Mesothelial cell of epicardium (in vitro differentiated cells): ENCODE results near the gene ZNF180. TPM values are rescaled to one million over a fixed set of nuclear protein-coding genes. Genes with fewer than 3 reads are reported as not detected.

Experiments used
- DNase-seq, 2 experiments: peaks; one replicate each; pipeline ENCODE4 v3.0.0; 2021; ENCODE audit warnings: low spot score in 2 of 2; ENCODE audit not compliant: unreplicated experiment in 2 of 2
- H3K27ac Mint-ChIP-seq: 2 replicates; pipeline ENCODE4 v1.8.0; 2021; ENCODE audit warnings: mixed read lengths
- H3K27me3 Mint-ChIP-seq: 2 replicates; pipeline ENCODE4 v1.8.0; 2021; ENCODE audit warnings: low read depth, mixed read lengths
- H3K36me3 Mint-ChIP-seq: 2 replicates; pipeline ENCODE4 v1.8.0; 2021; ENCODE audit warnings: mixed read lengths
- H3K4me1 Mint-ChIP-seq: 2 replicates; pipeline ENCODE4 v1.8.0; 2021; ENCODE audit warnings: mixed read lengths
- H3K4me3 Mint-ChIP-seq: 2 replicates; pipeline ENCODE4 v1.8.0; 2021; ENCODE audit warnings: mild to moderate bottlenecking, moderate library complexity, mixed read lengths
- H3K9me3 Mint-ChIP-seq: 2 replicates; pipeline ENCODE4 v1.8.0; 2021; ENCODE audit warnings: mixed read lengths
- CTCF ChIP-seq: fragments of 200-600 bp; sonication (generic); IDR thresholded peaks from one replicate; pipeline ENCODE4 v1.5.0; 2021; ENCODE audit warnings: antibody characterized with exemption; ENCODE audit not compliant: unreplicated experiment
- total RNA-seq: library from RNA; stranded (reverse); gene quantifications from 3 replicates; pipeline ENCODE4 v1.2.1, GENCODE V29; 2021

ZNF180 gene
- total RNA-seq, 1 donor from 2014 or later: 13.1 TPM

DNA sequence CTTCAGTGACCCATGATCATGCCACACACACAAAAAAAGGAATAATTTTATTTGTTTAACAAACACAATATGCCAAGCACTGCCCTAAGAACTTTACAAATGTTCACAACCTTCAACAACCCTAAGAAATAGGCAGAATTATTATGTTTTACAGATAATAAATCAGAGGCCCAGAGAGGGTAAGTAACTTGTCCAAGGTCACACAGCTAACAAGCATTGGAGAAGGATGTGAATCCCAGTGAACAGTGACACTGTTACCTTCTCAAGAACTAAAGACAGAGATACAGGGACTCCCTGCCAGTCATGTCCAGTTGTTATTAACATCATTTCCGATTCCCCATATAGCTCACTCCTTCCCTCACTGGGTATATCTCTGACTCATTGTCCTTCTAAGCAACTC lies 15.6 kb upstream of the ZNF180 start:
- no peaks in the 10 kb centered on the region for H3K4me1 Mint-ChIP-seq
- peaks cover 6% of the 10 kb centered on the region for H3K27me3 Mint-ChIP-seq
- DNase-seq: no peak
- peaks cover 13% of the 10 kb centered on the region for H3K9me3 Mint-ChIP-seq
- no peak for TF ChIP-seq CTCF
- no peaks in the 10 kb centered on the region for H3K36me3 Mint-ChIP-seq
- no peak overlapping the region for H3K4me3 Mint-ChIP-seq
- no peak overlapping the region for H3K27ac Mint-ChIP-seq

DNA sequence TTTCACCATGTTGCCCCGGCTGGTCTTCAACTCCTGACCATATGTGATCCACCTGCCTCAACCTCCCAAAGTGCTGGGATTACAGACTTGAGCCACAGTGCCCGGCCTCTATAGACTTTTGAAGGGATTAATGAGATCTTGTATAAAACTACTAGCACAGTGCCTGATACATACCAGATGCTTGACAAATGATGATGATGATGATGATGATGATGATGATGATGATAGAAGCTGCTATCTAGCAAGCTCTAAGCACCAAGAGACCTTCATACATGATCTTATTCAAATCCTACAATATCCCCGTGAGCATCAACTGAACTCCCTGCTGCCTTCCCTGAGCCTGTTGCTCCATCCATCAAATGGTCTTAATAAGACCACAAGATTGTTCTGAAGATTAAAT lies 14.7 kb upstream of the ZNF180 start:
- no peak for DNase-seq
- H3K4me3 Mint-ChIP-seq: no peak overlapping the region
- no peak overlapping the region for H3K27ac Mint-ChIP-seq
- no peaks in the 10 kb centered on the region for H3K36me3 Mint-ChIP-seq
- H3K4me1 Mint-ChIP-seq: no peaks in the 10 kb centered on the region
- H3K9me3 Mint-ChIP-seq: peaks cover 17% of the 10 kb centered on the region
- no peak for TF ChIP-seq CTCF
- peaks cover 9% of the 10 kb centered on the region for H3K27me3 Mint-ChIP-seq

DNA sequence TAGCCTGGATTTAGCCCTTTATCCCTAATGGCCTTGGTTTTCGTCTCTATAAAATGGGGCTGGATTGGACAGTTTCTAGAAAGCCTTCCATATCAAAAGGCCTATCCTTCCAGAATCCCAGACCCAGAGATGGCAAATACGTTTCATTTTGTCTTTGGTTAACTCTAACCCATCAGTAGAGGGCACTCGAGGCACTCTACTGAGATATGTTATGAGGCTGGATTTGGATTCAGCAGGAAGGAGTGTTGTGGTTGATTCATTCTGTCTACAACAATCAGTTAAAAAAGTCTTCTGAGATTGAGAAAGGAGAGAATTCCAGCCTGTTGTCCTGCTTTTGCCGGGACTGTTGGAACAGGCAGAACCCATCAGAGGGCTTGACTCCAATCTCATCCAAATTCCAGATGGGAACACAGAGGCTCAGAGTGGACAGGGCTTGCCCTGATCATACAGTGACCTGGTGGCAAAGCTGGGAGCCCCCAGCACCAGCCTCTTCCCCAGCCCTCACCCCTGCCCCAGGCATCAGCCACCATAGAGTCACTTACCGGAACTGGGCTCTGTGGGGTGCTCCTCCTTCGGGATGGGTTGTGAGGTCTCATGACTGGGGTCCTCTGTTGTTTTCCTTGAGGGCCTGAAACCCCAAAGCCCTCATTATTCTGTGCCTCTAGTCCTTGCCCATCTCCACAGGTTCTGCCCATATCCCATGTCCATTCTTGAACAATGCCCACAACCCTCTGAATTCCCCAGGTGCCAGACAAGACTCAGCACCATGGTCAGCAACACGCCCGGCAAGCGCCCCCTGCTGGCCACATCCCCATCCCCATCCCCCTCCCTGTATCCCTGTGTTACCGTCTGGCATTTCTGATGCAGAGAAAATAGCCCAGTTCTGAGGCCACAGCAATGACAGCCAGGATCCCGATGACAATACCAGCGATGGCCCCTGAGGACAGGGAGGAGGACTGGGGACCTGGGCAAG lies 12.3 kb upstream of the ZNF180 start:
- Mint-ChIP-seq H3K27me3 (peaks cover 21% of the 10 kb centered on the region), H3K9me3 (peaks cover 25% of the 10 kb centered on the region), H3K36me3 (no peaks in the 10 kb centered on the region), H3K4me1 (no peaks in the 10 kb centered on the region), H3K27ac (no peak overlapping the region), H3K4me3 (no peak overlapping the region)
- DNase-seq: peak in 1 of 2 experiments; percentile 43
- TF ChIP-seq CTCF: peak; percentile 46

GRCh38 chr19:44509478-44509877 lies 9.2 kb upstream of the ZNF180 start:
- Mint-ChIP-seq H3K36me3 (no peaks in the 10 kb centered on the region), H3K9me3 (peaks cover 12% of the 10 kb centered on the region), H3K4me1 (no peaks in the 10 kb centered on the region), H3K27me3 (peaks cover 44% of the 10 kb centered on the region), H3K4me3 (no peak overlapping the region), H3K27ac (no peak overlapping the region)
- DNase-seq: no peak
- TF ChIP-seq CTCF: no peak

GRCh38 chr19:44499559-44499958 lies 763 bp downstream of the ZNF180 start:
- Mint-ChIP-seq H3K36me3 (peaks cover 50% of the 10 kb centered on the region), H3K27me3 (peaks cover 11% of the 10 kb centered on the region), H3K27ac (peak overlapping the region; percentile 96), H3K4me1 (peaks cover 16% of the 10 kb centered on the region), H3K4me3 (peak overlapping the region; percentile 92), H3K9me3 (peaks cover 35% of the 10 kb centered on the region)
- no peak for TF ChIP-seq CTCF
- DNase-seq: no peak
